Peyer's patch (tissue), 4 donors: ENCODE measurements around the gene PIMREG. TPM values are rescaled to one million over a fixed set of nuclear protein-coding genes. Genes with fewer than 3 reads are reported as not detected.

Experiments
- DNase-seq, 3 donors: peaks; one replicate each; pipeline ENCODE4 v3.0.0-alpha.2; 2017 to 2019
- H3K27ac ChIP-seq, 4 donors: fragments of 200-600 bp; sonication (generic); one replicate each; pipeline ENCODE4 v1.5.1; 2016 to 2019
- H3K27me3 ChIP-seq, 2 donors: fragments of 200-600 bp; sonication (generic); one replicate each; pipeline ENCODE4 v1.5.1; 2019
- H3K36me3 ChIP-seq, 3 donors: fragments of 200-600 bp; sonication (generic); one replicate each; pipeline ENCODE4 v1.5.1; 2016 to 2019
- H3K4me1 ChIP-seq, 4 donors: fragments of 200-600 bp; sonication (generic); one replicate each; pipeline ENCODE4 v1.5.1; 2016 to 2019
- H3K4me3 ChIP-seq, 4 donors: fragments of 200-600 bp; sonication (generic); 1 replicate in 3 of 4; 2 replicates in 1 of 4; pipeline ENCODE4 v1.5.1; 2016 to 2019; ENCODE audit warnings: mild to moderate bottlenecking in 1 of 4
- H3K9me3 ChIP-seq, 4 donors: fragments of 200-600 bp; sonication (generic); one replicate each; pipeline ENCODE4 v1.5.1; 2016 to 2019; ENCODE audit warnings: mild to moderate bottlenecking in 1 of 4
- CTCF ChIP-seq, 6 experiments: fragments of 450-650 bp in 4 of 6; fragments of 200-600 bp in 2 of 6; sonication (generic) in 1 of 6; IDR thresholded peaks; one replicate each; pipeline ENCODE4 v1.5.1; 2017 to 2019; ENCODE audit warnings: antibody characterized with exemption in 6 of 6, mild to moderate bottlenecking in 3 of 6, moderate library complexity in 1 of 6
- POLR2A ChIP-seq, 2 donors: fragments of 450-650 bp; IDR thresholded peaks; one replicate each; pipeline ENCODE4 v1.5.1; 2017; ENCODE audit warnings: antibody characterized with exemption in 2 of 2, mild to moderate bottlenecking in 2 of 2, moderate library complexity in 2 of 2
- total RNA-seq, 4 donors: library from RNA; depleted of rRNA; stranded (reverse); fragments of >200 nt; gene quantifications; one replicate each; pipeline ENCODE4 v1.1.0, GENCODE V29; 2016

PIMREG gene
- total RNA-seq, 4 donors from 2014 or later = 0.67 to 9.8 (median 7.2) TPM

DNA sequence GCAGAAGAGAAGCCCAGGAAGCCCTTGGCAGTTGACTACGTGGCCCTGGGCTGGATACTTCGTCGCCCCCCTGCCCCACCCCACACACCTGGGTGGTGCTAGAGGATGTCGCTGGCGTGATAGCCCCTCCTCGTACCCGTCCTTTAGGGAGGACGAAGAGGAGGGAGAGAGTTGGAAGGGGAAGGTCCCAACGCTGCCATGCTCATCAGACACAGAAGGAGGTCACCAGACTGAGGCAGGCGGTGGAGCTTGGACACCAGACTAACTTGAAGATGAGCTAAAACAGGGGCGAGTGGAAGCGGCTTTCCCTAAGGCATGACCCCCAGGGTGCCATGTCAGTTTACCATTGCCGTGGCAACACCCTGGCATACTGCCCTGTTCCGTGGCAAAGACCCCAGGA lies 20.3 kb upstream of the PIMREG start:
- Histone ChIP-seq H3K4me3 (no peak overlapping the region), H3K36me3 (no peaks in the 10 kb centered on the region), H3K27me3 (no peaks in the 10 kb centered on the region), H3K9me3 (no peaks in the 10 kb centered on the region), H3K27ac (no peak overlapping the region), H3K4me1 (peaks cover 0 to 7% (median 0%) of the 10 kb centered on the region in 4 donors)
- DNase-seq = no peak
- TF ChIP-seq POLR2A (IDR thresholded peaks at IDR 0.05) (no peak), CTCF (IDR thresholded peaks at IDR 0.05) (no peak)

DNA sequence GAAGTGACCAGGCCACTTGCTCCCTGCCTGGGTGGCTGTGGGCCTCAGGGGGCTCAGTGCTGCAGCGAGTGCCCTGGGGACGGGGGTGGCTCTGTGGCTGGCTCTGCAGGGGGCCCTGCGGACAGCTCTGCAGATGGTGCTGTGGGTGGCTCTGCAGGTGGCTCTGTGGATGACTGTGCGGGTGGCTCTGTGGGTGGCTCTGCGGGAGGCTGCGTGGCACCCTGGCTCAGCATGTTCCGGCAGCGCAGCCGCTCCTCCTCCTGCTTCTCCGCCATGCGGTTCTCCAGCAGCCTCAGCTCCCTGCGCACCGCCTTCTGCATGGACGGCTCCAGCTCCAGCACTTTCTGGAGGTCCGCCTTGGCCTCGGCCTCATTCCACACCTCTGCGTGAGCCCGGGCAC lies 18.8 kb upstream of the PIMREG start:
- no peaks in the 10 kb centered on the region for H3K9me3 ChIP-seq
- H3K27ac ChIP-seq = no peak overlapping the region
- TF ChIP-seq POLR2A (IDR thresholded peaks at IDR 0.05) (no peak), CTCF (IDR thresholded peaks at IDR 0.05) (no peak)
- H3K4me1 ChIP-seq = peaks cover 0 to 7% (median 0%) of the 10 kb centered on the region in 4 donors
- H3K36me3 ChIP-seq = no peaks in the 10 kb centered on the region
- H3K27me3 ChIP-seq = no peaks in the 10 kb centered on the region
- no peak overlapping the region for H3K4me3 ChIP-seq
- no peak for DNase-seq

- Histone ChIP-seq H3K27me3 (no peaks in the 10 kb centered on the region), H3K4me1 (peaks cover 0 to 7% (median 0%) of the 10 kb centered on the region in 4 donors), H3K36me3 (no peaks in the 10 kb centered on the region), H3K4me3 (no peak overlapping the region), H3K9me3 (peaks cover 0 to 6% (median 0%) of the 10 kb centered on the region in 4 donors), H3K27ac (no peak overlapping the region)
- no peak for TF ChIP-seq CTCF (IDR thresholded peaks at IDR 0.05)
- TF ChIP-seq POLR2A (IDR thresholded peaks at IDR 0.05) = no peak
- no peak for DNase-seq
These were observed 17.7 kb upstream of the PIMREG start for GRCh38 chr17:6426356-6427101.

GRCh38 chr17:6427279-6427781 lies 16.9 kb upstream of the PIMREG start:
- TF ChIP-seq POLR2A (IDR thresholded peaks at IDR 0.05) (no peak), CTCF (IDR thresholded peaks at IDR 0.05) (no peak)
- no peak for DNase-seq

DNA sequence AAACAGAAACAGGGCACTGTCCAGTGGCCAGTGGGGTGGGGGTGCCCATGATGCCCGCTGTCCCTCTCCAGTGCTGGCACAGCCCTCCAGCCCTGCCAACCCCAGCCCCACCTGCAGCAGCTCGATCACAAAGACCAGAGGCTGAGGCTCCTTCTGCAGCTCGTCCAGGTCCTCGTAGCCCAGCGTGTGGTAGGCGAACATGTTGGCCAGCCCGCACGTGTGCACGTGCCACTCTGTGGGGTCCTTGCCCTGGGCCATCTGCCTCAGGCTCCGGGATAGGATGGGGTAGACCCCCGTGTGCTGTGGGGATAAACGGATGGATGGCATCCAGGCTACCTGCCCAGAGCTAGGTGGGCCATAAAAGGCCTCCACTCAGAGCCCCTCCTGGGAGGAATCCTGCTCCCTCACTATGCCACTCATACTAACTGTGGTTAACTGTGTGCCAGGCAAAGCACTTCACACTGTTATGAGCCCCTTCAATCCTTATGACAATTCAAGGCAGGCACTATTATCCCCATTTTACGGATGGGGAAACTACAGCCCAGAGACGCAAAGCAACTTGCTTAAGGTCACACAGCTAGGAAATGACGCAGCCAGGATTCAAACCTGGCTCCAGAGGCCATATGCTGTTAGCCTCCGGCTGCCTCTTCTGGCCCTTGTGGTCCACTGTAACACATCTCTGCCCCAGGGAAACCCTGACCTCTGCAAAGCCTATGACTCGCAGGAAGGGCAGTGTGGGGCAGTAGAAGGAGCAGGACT lies 15.9 kb upstream of the PIMREG start:
- Histone ChIP-seq H3K27ac (no peak overlapping the region), H3K9me3 (peaks cover 0 to 6% (median 0%) of the 10 kb centered on the region in 4 donors), H3K4me1 (peaks cover 0 to 7% (median 0%) of the 10 kb centered on the region in 4 donors), H3K36me3 (no peaks in the 10 kb centered on the region), H3K4me3 (no peak overlapping the region), H3K27me3 (no peaks in the 10 kb centered on the region)
- no peak for TF ChIP-seq POLR2A (IDR thresholded peaks at IDR 0.05)
- no peak for TF ChIP-seq CTCF (IDR thresholded peaks at IDR 0.05)
- DNase-seq = no peak

More at GRCh38 chr17:6427279-6427781, 16.9 kb upstream of the PIMREG start:
- no peaks in the 10 kb centered on the region for H3K27me3 ChIP-seq
- H3K36me3 ChIP-seq = no peaks in the 10 kb centered on the region
- H3K4me1 ChIP-seq = peaks cover 0 to 7% (median 0%) of the 10 kb centered on the region in 4 donors
- no peak overlapping the region for H3K4me3 ChIP-seq
- H3K9me3 ChIP-seq = peaks cover 0 to 6% (median 0%) of the 10 kb centered on the region in 4 donors
- no peak overlapping the region for H3K27ac ChIP-seq
